Vagina (tissue), 2 donors: ENCODE data around the gene EEF2K. TPM values are rescaled to one million over a fixed set of nuclear protein-coding genes. Genes with fewer than 3 reads are reported as not detected.

Experiments used
- DNase-seq, 2 donors: peaks; one replicate each; pipeline ENCODE4 v3.0.0-alpha.2; 2017; ENCODE audit errors: extremely low spot score in 2 of 2
- H3K27ac ChIP-seq: fragments of 200-600 bp; sonication (generic); one replicate; pipeline ENCODE4 v1.5.1; 2019
- H3K27me3 ChIP-seq: fragments of 200-600 bp; sonication (generic); one replicate; pipeline ENCODE4 v1.5.1; 2019
- H3K36me3 ChIP-seq, 2 donors: fragments of 200-600 bp; sonication (generic); one replicate each; pipeline ENCODE4 v1.5.1; 2017 to 2019
- H3K4me1 ChIP-seq: fragments of 200-600 bp; sonication (generic); one replicate; pipeline ENCODE4 v1.5.1; 2019
- H3K4me3 ChIP-seq, 2 donors: fragments of 200-600 bp; sonication (generic); 1 replicate in 1 of 2; 2 replicates in 1 of 2; pipeline ENCODE4 v1.5.1; 2016 to 2019
- H3K9me3 ChIP-seq: fragments of 200-600 bp; sonication (generic); one replicate; pipeline ENCODE4 v1.5.1; 2019
- POLR2A ChIP-seq, 2 donors: fragments of 450-650 bp; IDR thresholded peaks; one replicate each; pipeline ENCODE4 v1.6.1; 2017; ENCODE audit warnings: antibody characterized with exemption in 2 of 2, mild to moderate bottlenecking in 2 of 2, moderate library complexity in 2 of 2
- POLR2AphosphoS5 ChIP-seq, 2 donors: sonication (generic); formaldehyde crosslinking; IDR thresholded peaks; one replicate each; pipeline ENCODE4 v1.9.0; 2017; ENCODE audit warnings: antibody characterized with exemption in 2 of 2, mild to moderate bottlenecking in 2 of 2, low read depth in 1 of 2; ENCODE audit not compliant: insufficient read depth in 1 of 2
- intact Hi-C: fragments of 100-400 bp; cut with DNase I; formaldehyde crosslinking; loops from one replicate; pipeline ENCODE4 v1.15.1; 2023
- total RNA-seq: library from RNA; depleted of rRNA; stranded (reverse); fragments of >200 nt; gene quantifications from one replicate; pipeline ENCODE4 v1.2.3, GENCODE V29; 2016
- TF ChIP-seq, protein P1 (sequence below), 3 experiments: fragments of 450-650 bp in 2 of 3; fragments of 200-600 bp in 1 of 3; sonication (generic) in 1 of 3; IDR thresholded peaks; one replicate each; pipeline ENCODE4 v1.5.1; 2017 to 2019; ENCODE audit warnings: antibody characterized with exemption in 3 of 3, mild to moderate bottlenecking in 2 of 3, moderate library complexity in 2 of 3

The EEF2K gene
- total RNA-seq, 1 donor from 2014 or later, result 50.3 TPM

DNA sequence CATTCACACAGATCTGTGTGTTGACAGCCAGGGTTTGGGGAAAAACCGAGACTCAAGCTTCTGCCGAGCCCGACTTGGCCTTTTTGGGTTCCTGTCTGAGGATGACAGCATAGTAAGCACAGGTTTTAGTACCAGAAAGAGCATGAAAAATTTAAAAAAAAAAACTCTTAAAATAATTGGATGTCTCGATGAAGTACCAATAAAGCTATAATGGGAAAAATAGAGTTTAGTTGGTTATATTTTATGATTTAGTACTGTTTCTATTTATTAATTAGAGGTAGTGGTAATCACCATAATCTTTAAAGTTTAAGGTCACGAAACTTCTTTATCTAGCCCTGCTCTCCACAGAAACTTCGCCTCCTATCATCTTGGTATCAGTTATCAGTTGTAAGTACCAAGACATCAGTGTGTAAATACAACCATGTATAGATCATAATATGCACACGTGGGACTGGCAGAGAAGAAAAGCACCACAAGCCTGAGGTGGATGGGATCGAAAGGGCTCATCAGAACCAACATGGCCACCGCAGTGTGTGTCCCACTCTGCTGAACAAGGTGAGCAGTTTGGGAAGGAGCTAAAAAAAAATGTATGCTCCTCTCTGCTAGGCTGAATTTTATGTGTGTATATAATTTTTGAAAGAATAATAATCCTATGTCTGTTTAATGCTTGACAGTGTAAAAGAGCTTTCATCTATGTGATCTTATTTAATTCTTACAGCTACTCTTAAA lies 14.4 kb upstream of the EEF2K start:
- Histone ChIP-seq H3K4me1 (peaks cover 45% of the 10 kb centered on the region), H3K27me3 (no peaks in the 10 kb centered on the region), H3K36me3 (no peaks in the 10 kb centered on the region), H3K9me3 (no peaks in the 10 kb centered on the region), H3K27ac (peak overlapping the region; percentile 97), H3K4me3 (peak overlapping the region; percentile 44 to 46)
- DNase-seq, result no peak
- TF ChIP-seq POLR2A (IDR thresholded peaks at IDR 0.05) (no peak), POLR2AphosphoS5 (IDR thresholded peaks at IDR 0.05; ENCODE audit: insufficient read depth in 1 of 2, low read depth in 1 of 2) (peak in 1 of 2 donors; percentile 37)
- TF ChIP-seq, protein P1, sequence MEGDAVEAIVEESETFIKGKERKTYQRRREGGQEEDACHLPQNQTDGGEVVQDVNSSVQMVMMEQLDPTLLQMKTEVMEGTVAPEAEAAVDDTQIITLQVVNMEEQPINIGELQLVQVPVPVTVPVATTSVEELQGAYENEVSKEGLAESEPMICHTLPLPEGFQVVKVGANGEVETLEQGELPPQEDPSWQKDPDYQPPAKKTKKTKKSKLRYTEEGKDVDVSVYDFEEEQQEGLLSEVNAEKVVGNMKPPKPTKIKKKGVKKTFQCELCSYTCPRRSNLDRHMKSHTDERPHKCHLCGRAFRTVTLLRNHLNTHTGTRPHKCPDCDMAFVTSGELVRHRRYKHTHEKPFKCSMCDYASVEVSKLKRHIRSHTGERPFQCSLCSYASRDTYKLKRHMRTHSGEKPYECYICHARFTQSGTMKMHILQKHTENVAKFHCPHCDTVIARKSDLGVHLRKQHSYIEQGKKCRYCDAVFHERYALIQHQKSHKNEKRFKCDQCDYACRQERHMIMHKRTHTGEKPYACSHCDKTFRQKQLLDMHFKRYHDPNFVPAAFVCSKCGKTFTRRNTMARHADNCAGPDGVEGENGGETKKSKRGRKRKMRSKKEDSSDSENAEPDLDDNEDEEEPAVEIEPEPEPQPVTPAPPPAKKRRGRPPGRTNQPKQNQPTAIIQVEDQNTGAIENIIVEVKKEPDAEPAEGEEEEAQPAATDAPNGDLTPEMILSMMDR (IDR thresholded peaks at IDR 0.05), result no peak
- intact Hi-C loops, result no loop called here

DNA sequence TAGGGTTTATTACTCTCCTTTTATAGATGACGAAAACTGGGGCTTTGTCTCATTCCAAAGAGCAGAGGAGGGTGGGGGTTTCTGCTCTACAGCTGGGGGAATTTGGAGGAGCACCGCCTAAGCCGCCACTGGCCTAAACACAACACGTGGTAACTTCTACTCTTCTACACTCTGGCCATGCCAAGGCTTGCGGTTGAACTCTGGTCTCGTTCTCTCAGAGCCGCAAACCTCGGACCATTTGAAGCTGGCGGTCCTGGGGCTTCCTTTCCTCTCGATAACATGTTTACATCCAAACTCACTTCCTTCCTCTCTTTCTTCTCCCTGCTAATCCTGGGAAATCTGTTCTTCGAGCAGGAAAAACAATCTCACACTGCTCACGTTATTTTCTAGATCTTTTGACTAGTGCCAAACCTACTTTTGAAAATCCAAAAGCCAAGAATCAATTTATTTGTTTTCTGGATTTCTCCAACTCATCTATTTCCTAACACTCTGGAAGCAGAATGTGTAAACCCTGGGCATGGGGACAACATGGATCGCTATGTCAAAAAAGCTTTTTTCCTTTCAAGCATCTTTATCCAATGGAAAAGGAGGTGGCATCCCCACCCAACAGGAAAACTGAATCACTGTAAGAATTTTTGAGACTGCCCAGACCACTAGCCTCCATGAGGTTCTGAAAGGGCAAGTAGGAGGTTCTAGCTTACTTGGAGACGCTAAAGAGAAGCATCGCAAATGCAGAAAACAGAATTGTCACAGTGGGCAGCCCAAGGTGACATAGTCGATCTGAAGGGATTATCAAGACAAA lies 13.6 kb upstream of the EEF2K start:
- H3K9me3 ChIP-seq, result no peaks in the 10 kb centered on the region
- intact Hi-C loops, result no loop called here
- H3K27ac ChIP-seq, result peak overlapping the region; percentile 97
- peaks cover 45% of the 10 kb centered on the region for H3K4me1 ChIP-seq
- DNase-seq, result peak in 1 of 2 donors; percentile 97
- H3K36me3 ChIP-seq, result no peaks in the 10 kb centered on the region
- TF ChIP-seq POLR2A (IDR thresholded peaks at IDR 0.05), result peak in 1 of 2 donors; percentile 30
- peak; percentile 41 to 89 for TF ChIP-seq POLR2AphosphoS5 (IDR thresholded peaks at IDR 0.05; ENCODE audit: insufficient read depth in 1 of 2, low read depth in 1 of 2)
- TF ChIP-seq, protein P1 (IDR thresholded peaks at IDR 0.05), result no peak
- no peaks in the 10 kb centered on the region for H3K27me3 ChIP-seq
- peak overlapping the region; percentile 44 to 46 for H3K4me3 ChIP-seq

DNA sequence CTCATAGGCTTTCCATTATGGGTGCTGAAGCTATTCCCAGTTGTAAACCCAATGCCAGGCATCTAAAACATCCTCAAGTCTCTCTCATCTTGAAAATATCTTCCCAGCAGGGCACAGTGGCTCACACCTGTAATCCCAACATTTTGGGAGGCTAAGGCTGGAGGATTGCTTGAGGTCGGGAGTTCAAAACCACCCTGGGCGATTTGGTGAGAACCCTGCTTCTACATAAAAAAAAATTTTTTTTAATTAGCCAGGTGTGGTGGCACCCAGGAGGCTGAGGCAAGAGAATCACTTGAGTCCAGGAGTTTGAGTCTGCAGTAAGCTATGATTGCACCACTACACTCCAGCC lies 13.0 kb upstream of the EEF2K start:
- no peak for TF ChIP-seq POLR2A (IDR thresholded peaks at IDR 0.05)
- H3K4me1 ChIP-seq, result peaks cover 45% of the 10 kb centered on the region
- peak overlapping the region; percentile 44 to 46 for H3K4me3 ChIP-seq
- peak overlapping the region; percentile 97 for H3K27ac ChIP-seq
- no peaks in the 10 kb centered on the region for H3K27me3 ChIP-seq
- DNase-seq, result no peak
- H3K36me3 ChIP-seq, result no peaks in the 10 kb centered on the region
- intact Hi-C loops, result no loop called here
- no peaks in the 10 kb centered on the region for H3K9me3 ChIP-seq

DNA sequence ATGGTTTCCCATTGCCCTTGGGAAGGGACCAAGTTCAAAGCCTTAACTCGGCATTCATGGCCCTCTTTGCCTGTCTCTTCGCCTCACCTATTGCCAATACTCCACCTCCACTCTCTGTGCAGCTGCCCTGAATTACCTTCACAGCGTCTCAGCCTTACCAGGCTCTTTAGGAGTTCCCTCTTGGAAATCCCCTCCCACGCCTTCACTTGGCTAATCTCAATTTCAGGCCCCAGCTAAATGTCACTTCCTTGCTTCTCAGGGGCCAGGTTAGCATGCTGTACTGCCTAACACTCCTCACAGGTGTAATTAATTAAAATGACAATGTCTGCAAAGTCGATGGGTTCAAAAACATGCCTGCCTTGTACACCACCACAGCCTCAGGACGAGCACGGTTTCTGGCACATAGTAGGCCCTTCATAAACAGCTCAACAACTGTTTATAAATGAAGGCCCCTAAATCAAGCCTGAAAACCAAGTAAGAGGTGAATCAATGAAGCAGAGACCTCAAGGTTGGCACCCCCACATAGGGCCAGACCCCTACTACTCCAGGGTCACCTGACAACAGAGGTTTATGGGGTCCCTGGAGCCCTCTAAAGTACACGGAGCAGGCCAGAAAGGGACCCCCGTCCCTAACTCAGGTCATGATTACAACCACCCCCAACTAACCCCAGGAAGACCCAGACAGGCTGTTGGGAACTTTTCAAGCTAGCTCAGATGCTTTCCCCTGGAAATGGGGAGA lies 11.2 kb upstream of the EEF2K start:
- peaks cover 44% of the 10 kb centered on the region for H3K4me1 ChIP-seq
- TF ChIP-seq, protein P1 (IDR thresholded peaks at IDR 0.05), result no peak
- TF ChIP-seq POLR2A (IDR thresholded peaks at IDR 0.05), result no peak
- TF ChIP-seq POLR2AphosphoS5 (IDR thresholded peaks at IDR 0.05; ENCODE audit: insufficient read depth in 1 of 2, low read depth in 1 of 2), result no peak
- DNase-seq, result no peak
- H3K4me3 ChIP-seq, result no peak overlapping the region
- intact Hi-C loops, result no loop called here
- no peaks in the 10 kb centered on the region for H3K27me3 ChIP-seq
- H3K36me3 ChIP-seq, result no peaks in the 10 kb centered on the region
- no peaks in the 10 kb centered on the region for H3K9me3 ChIP-seq
- peak overlapping the region; percentile 90 for H3K27ac ChIP-seq

DNA sequence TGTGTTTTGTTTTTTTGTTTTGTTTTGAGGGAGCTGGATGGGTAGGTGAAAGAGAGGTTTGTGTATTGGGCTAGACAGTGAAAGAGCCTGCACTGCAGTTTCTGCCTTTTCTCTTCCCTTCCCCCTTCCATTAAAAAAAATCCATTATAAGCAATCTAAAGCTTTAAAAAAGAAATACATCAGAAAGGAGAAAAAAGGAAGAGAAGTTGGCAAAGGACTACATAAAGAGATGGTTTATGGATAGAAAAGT lies 10.7 kb upstream of the EEF2K start:
- Histone ChIP-seq H3K4me1 (peaks cover 47% of the 10 kb centered on the region), H3K27ac (peak overlapping the region; percentile 90), H3K4me3 (peak overlapping the region in 1 of 2 donors; percentile 50), H3K9me3 (no peaks in the 10 kb centered on the region), H3K36me3 (no peaks in the 10 kb centered on the region), H3K27me3 (no peaks in the 10 kb centered on the region)
- TF ChIP-seq POLR2AphosphoS5 (IDR thresholded peaks at IDR 0.05; ENCODE audit: insufficient read depth in 1 of 2, low read depth in 1 of 2) (no peak), POLR2A (IDR thresholded peaks at IDR 0.05) (no peak)
- TF ChIP-seq, protein P1 (IDR thresholded peaks at IDR 0.05), result no peak
- intact Hi-C loops, result no loop called here
- no peak for DNase-seq
